ENCODE data around the gene CWC27.

DNA sequence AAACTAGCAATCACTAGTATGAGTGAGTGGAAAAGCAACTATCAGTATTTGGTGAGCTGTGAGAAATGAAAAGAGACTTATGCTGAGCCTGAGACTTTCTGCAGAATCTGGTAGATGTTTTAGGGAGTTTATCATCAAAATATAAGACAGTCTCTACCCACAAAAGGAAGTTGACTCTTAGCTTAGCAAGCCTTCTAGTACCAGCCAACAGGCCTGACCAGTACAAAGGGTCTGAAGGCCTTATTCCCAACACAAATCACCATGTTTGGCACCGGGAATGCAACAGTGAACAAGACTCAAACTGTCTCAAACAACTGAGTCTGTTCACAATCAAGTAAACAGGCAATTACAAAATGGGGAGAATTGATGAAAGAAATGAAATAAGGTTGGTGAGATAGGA is 244.4 kb downstream of the CWC27 start:
- TF ChIP-seq EP300 (IDR thresholded peaks at IDR 0.05; ENCODE audit: borderline replicate concordance in 1 of 2, low read depth in 1 of 2, low read length in 1 of 2) = no peak
- TF ChIP-seq, protein P1, sequence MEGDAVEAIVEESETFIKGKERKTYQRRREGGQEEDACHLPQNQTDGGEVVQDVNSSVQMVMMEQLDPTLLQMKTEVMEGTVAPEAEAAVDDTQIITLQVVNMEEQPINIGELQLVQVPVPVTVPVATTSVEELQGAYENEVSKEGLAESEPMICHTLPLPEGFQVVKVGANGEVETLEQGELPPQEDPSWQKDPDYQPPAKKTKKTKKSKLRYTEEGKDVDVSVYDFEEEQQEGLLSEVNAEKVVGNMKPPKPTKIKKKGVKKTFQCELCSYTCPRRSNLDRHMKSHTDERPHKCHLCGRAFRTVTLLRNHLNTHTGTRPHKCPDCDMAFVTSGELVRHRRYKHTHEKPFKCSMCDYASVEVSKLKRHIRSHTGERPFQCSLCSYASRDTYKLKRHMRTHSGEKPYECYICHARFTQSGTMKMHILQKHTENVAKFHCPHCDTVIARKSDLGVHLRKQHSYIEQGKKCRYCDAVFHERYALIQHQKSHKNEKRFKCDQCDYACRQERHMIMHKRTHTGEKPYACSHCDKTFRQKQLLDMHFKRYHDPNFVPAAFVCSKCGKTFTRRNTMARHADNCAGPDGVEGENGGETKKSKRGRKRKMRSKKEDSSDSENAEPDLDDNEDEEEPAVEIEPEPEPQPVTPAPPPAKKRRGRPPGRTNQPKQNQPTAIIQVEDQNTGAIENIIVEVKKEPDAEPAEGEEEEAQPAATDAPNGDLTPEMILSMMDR (IDR thresholded peaks at IDR 0.05) = no peak
- TF ChIP-seq, protein P2, sequence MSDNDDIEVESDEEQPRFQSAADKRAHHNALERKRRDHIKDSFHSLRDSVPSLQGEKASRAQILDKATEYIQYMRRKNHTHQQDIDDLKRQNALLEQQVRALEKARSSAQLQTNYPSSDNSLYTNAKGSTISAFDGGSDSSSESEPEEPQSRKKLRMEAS (IDR thresholded peaks at IDR 0.05; ENCODE audit: low read depth) = no peak
- TF ChIP-seq EZH2phosphoT487 (IDR thresholded peaks at IDR 0.05; ENCODE audit: borderline replicate concordance, low read depth) = no peak
- TF ChIP-seq ELF1 (IDR thresholded peaks at IDR 0.05) = no peak
- TF ChIP-seq CHD2 (IDR thresholded peaks at IDR 0.05; ENCODE audit: low read length, partially characterized antibody) = no peak

Data from SK-N-SH (cell line).